ENCODE data around the gene TMEM126A.
A peak's percentile ranks its signal among the peaks of the same experiment; 100 is the strongest.
"Not testable (repeated sequence)": the region's sequence is repeated elsewhere in the genome, so short reads cannot be mapped to it uniquely, and the experiment has no call there.

The TMEM126A gene

GRCh38 chr11:85647604-85648299 lies at the start of gene TMEM126A:
TSS of gene TMEM126A (plus strand) at chr11:85647967. CDS start at chr11:85650256, 2,289 bp downstream.
- DNase-seq, result peak; percentile 100

DNA sequence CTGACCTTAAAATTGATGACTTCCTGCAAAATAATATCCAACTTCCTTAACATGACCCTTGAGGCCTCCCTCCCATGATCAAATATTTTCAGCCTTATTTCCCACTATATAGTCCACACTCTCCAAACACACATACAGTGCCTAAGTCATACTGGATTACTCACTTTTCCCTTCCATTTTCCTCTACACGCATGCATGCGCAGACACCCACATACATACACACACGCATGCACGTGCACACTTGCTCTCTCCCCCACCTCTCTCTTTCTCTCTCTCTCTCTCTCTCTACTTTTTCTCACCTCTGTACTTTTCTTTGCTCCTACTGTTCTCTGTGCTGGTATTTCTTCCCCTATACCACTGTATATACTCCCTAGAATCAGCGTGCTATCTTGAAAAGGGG lies 48.7 kb upstream of the TMEM126A start:
- DNase-seq, result no peak

- peak; percentile 56 for DNase-seq
Observed at GRCh38 chr11:85602526-85603213, 45.1 kb upstream of the TMEM126A start.

DNA sequence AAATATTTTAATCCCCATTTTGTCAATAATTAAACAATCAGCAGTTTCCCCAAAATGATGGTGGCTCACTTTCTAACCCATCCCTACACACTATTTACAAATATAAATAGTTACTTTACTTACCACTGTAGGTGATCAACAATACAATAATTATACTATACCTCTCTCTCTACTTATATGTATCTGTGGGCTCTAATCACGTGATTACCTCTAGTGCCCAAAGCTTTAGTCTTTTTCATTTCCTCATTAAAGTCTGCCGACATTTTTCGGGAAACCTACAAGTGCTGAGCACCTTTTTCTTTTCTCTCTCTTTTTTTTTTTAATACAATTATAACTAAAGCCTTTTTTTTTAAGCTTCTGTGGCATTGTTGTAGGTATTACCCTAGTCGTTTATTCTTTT lies 44.5 kb upstream of the TMEM126A start:
- DNase-seq, result no peak

DNA sequence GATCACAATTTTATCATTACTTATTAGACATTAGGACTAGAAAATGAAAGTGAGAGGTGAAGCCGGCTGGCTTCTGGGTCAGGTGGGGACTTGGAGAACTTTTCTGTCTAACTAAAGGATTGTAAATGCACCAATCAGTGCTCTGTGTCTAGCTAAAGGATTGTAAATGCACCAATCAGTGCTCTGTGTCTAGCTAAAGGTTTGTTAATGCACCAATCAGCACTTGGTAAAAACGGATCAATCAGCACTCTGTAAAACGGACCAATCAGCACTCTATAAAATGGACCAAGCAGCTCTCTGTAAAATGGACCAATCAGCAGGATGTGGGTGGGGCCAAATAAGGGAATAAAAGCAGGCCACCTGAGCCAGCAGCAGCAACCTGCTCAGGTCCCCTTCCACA lies 41.5 kb upstream of the TMEM126A start:
- DNase-seq, result not testable (repeated sequence)

GRCh38 chr11:85608621-85609020 lies 39.1 kb upstream of the TMEM126A start:
- not testable (repeated sequence) for DNase-seq

- peak; percentile 61 for DNase-seq
Observed at GRCh38 chr11:85609286-85609685, 38.5 kb upstream of the TMEM126A start.

DNA sequence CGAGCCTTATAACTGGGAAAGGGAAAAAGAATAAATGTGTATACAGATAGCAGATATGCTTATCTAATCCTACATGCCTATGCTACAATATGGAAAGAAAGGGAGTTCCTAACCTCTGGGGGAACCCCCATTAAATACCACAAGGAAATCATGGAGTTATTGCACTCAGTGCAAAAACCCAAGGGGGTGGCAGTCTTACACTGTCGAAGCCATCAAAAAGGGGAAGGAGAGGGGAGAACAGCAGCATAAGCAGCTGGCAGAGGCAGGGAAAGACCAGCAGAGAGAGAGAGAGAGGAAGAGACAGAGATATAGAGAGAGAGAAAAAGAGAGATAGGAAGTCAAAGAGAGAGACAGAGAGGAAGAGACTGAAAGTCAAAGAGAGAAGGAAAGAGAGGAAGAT lies 36.1 kb upstream of the TMEM126A start:
- DNase-seq, result peak; percentile 35

- DNase-seq, result no peak
Observed at GRCh38 chr11:85619499-85619898, 28.3 kb upstream of the TMEM126A start.

DNA sequence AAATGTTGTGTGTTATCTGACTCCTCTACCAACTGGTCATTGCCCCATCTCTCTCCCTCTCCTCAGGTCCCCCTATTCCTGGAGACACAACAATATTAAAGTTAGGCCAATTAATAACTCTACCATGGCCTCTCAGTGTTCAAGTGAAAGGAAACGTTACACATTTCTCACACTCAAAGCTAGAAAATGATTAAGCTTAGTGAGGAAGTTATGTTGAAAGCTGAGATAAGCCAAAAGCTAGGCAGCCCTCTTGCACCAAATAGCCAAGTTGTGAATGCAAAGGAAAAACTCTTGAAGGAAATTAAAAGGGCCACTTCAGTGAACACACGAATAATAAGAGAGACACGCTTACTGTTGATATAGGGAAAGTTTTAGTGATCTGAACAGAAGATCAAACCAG lies 27.5 kb upstream of the TMEM126A start:
- no peak for DNase-seq

DNA sequence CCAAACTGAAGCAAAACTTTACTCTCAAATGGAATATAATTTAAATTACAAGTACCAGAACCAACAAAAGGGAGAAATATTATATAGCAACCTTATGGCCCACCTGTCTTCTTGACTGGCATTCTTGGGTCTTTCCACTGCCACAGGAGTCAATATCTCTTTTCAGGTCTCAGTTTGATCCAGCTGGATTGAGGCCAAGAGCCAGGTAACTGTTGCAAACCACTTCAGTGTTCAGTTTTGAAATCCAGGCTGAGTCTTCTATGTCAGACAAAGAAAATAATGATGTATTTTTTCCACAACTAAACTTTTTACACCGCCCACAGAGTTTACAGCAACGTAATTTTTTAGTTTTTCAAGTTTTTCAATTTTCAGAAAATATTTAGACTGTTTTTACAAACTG lies 21.3 kb upstream of the TMEM126A start:
- DNase-seq, result no peak

GRCh38 chr11:85627332-85627997 lies 20.3 kb upstream of the TMEM126A start, which contains the start of gene DLG2:
TSS of gene DLG2 (minus strand) at chr11:85627344.
- peak; percentile 86 for DNase-seq

GRCh38 chr11:85627998-85628770 lies 19.6 kb upstream of the TMEM126A start, which contains the start of gene TMEM126B:
TSS of gene TMEM126B (plus strand) at chr11:85628593. CDS start at chr11:85628608, 15 bp downstream.
- DNase-seq, result peak; percentile 100

DNA sequence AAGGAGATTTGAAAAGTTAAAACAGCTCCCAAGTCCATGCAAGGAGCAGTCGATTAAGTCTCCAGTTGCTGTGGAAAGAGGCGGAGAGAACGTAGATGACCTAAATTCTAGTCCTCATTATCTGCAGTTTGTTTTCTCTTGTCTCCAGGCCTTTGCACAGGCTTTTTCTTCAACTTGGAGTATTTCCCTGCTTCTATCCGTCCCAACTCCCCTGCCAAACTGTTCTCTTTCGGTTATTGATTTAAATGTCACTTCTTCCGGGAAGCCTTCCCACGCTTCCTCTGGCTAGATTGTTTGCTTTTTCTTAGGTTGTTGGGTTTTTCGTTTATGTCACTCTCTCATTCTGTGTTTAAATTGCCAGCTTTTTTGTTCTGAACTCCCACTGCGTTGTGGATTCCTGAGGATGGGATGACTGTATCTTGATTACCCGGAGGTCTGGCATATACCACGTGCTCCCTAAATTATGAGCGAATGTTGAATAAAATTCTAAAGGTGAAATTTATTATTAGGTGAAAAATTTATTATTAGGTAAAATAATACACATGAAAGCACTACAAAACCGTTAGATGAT lies 18.9 kb upstream of the TMEM126A start:
- DNase-seq, result no peak

DNA sequence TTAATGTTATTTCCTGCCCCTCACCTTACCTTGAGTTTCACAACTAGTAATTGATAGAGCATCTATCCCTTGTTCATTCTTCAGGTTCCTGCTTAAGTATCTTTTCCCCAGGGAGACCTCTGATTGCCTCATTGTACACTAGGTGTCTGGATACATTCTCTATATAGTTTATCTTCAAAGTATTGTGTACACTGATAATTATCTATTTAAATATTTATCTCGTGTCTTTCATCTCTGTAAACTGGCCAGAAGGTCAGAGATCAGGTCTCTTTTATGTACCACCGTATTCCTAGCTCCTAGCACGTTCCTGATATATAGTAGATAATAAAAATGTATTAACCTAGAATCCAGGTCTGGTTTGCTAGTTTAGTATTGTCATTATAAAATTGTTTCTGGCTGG lies 13.0 kb upstream of the TMEM126A start:
- DNase-seq, result no peak

- DNase-seq, result no peak
Observed at GRCh38 chr11:85643191-85643614, 4.6 kb upstream of the TMEM126A start.

- no peak for DNase-seq
Observed at GRCh38 chr11:85647078-85647477, 689 bp upstream of the TMEM126A start.

DNA sequence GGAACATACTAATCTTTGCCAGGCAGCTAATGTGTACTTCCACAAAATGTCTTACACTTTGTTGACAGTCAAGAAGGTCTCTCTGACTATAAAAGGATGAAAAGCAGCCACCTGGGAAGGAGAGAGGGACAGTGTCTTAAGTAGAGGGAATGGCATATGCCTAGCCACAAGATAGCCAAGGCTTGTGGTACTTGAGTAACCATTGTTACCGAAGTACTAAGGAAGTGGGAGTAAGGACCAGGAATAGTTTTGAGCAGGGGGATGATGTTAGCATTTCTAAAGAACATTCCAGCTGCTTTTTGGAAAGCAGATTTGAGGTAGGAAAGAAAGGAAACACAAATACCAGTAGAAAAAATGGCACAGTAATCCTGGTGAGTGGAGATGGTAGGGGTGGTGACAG lies 3.4 kb downstream of the TMEM126A start:
- no peak for DNase-seq

- peak; percentile 95 for DNase-seq
Observed at GRCh38 chr11:85652786-85653447, 5.2 kb downstream of the TMEM126A start.

GRCh38 chr11:85654343-85654742 lies 6.6 kb downstream of the TMEM126A start:
- not testable (repeated sequence) for DNase-seq

DNA sequence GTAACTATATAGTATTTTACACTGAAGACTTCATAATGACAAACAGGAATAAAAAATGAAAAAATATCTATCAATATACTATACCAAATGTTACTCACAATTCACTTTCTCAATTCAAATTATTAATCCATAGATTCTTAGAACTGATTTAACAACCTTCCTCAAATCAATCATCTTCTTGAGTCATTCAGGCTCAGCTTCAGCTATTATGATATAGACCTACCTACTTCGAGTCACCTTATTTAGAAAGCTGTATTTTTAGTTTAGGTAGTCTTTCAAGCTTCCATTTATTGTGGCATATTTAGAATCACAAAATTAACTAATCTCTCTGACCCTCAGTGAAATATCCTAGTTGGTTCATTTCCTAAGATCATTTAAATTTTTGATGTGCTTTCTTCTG lies 9.0 kb downstream of the TMEM126A start:
- DNase-seq, result no peak

DNA sequence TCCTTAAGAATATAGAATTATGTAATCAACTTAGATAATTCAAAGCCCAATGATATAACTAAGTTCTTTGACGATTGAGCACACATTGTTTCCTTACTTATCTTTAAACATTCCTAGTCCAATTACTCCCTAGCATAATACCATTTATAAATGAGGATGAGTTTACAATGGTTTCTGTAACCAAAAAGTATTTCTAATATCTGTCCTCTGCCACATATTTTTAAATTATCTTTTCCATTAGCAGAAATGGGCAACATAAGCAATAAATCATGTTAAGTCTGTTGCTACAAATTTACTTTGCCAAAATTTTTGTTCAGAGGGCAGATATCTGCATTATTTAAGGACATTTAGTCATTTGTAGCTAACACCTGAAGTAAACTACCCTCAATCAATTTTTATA lies 10.4 kb downstream of the TMEM126A start:
- DNase-seq, result no peak
